ENCODE data around the gene CHRDL2.
"Not testable (repeated sequence)": the region's sequence is repeated elsewhere in the genome, so short reads cannot be mapped to it uniquely, and the experiment has no call there.

The CHRDL2 gene

DNA sequence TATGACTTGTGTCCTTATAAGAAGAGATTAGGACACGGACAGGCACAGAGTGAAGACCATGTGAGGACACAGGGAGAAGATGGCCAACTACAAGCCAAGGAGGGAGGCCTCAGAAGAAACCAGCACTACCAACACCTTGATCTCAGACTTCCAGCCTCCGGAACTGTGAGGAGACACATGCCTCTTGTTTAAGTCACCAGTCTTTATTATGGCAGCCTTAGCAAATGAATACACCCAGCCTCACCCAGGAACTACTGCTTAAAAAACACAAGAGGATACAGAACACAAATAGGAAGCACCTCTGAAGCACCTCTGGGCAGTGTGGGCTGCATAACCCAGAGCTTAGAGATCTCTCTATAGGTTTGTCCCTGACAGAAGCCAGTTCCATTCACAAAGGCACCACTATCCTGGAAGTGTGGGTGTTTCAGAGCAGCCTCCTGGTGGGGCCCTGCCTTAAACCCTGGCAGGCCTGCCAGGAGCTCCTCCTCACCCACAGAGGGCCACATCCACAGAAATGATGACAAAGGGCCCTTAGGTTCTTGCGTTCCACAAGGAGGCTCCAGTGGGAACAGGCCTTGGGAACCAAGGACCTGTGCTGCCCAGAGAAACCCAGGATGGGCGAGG, 58.8 kb downstream of the CHRDL2 start:
- H3K36me3 ChIP-seq (ENCODE audit: control insufficient read depth, insufficient read depth, low read length), result no peaks in the 10 kb centered on the region
- H3K9me3 ChIP-seq (ENCODE audit: control insufficient read depth, insufficient read depth, low read length), result no peaks in the 10 kb centered on the region
- no peak overlapping the region for H3K9ac ChIP-seq (ENCODE audit: low read depth, low read length)
- H3K4me3 ChIP-seq (ENCODE audit: low read depth, low read length), result no peak overlapping the region
- no peaks in the 10 kb centered on the region for H3K4me1 ChIP-seq (ENCODE audit: control insufficient read depth, insufficient read depth, low read length)
- H3K27me3 ChIP-seq (ENCODE audit: control insufficient read depth, insufficient read depth, low read length), result no peaks in the 10 kb centered on the region

DNA sequence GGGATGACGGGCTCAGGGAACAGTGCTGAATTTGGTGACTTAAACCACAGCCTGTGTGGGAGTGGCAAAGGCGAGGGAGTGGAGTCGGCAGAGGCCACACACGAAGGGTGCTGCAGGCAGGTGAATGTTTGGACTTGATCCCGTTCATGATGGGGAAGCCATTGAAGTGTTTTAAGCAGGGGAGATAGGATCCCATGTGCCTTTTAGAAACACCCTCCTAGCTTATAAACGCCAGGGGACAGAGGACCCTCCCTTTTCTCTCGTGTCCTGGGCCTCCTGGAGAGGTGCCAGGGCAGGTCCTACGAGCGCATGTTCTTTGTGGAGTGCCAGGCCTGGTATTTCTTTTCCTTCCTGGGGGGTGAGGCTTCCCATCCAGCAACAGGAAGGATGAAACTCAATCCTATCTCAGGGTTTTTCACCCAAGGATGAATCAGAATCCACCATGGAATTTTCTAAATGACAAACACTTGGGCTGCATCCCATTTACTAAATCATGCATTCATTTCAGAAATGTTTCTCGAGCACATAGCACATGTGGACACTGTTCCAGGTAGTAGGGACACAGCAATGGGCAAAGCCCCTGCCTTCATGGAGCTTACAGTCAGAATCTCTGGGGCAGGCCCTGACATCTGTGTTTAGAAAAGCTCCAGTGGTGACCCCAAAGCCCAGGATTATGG, 59.6 kb downstream of the CHRDL2 start:
- no peaks in the 10 kb centered on the region for H3K9me3 ChIP-seq (ENCODE audit: control insufficient read depth, insufficient read depth, low read length)
- no peak overlapping the region for H3K4me3 ChIP-seq (ENCODE audit: low read depth, low read length)
- no peak overlapping the region for H3K9ac ChIP-seq (ENCODE audit: low read depth, low read length)
- H3K27me3 ChIP-seq (ENCODE audit: control insufficient read depth, insufficient read depth, low read length), result no peaks in the 10 kb centered on the region
- H3K36me3 ChIP-seq (ENCODE audit: control insufficient read depth, insufficient read depth, low read length), result no peaks in the 10 kb centered on the region
- no peaks in the 10 kb centered on the region for H3K4me1 ChIP-seq (ENCODE audit: control insufficient read depth, insufficient read depth, low read length)

GRCh38 chr11:74670171-74670570, 61.1 kb downstream of the CHRDL2 start:
- Histone ChIP-seq H3K27me3 (ENCODE audit: control insufficient read depth, insufficient read depth, low read length) (no peaks in the 10 kb centered on the region), H3K9ac (ENCODE audit: low read depth, low read length) (no peak overlapping the region), H3K9me3 (ENCODE audit: control insufficient read depth, insufficient read depth, low read length) (no peaks in the 10 kb centered on the region), H3K4me3 (ENCODE audit: low read depth, low read length) (no peak overlapping the region), H3K4me1 (ENCODE audit: control insufficient read depth, insufficient read depth, low read length) (no peaks in the 10 kb centered on the region), H3K36me3 (ENCODE audit: control insufficient read depth, insufficient read depth, low read length) (no peaks in the 10 kb centered on the region)

- H3K27me3 ChIP-seq (ENCODE audit: control insufficient read depth, insufficient read depth, low read length), result no peaks in the 10 kb centered on the region
- no peak overlapping the region for H3K4me3 ChIP-seq (ENCODE audit: low read depth, low read length)
- no peak overlapping the region for H3K9ac ChIP-seq (ENCODE audit: low read depth, low read length)
- no peaks in the 10 kb centered on the region for H3K36me3 ChIP-seq (ENCODE audit: control insufficient read depth, insufficient read depth, low read length)
- no peaks in the 10 kb centered on the region for H3K9me3 ChIP-seq (ENCODE audit: control insufficient read depth, insufficient read depth, low read length)
- H3K4me1 ChIP-seq (ENCODE audit: control insufficient read depth, insufficient read depth, low read length), result no peaks in the 10 kb centered on the region
Observed at GRCh38 chr11:74669211-74670160, 61.7 kb downstream of the CHRDL2 start.

GRCh38 chr11:74663315-74663714, 67.9 kb downstream of the CHRDL2 start:
- Histone ChIP-seq H3K27me3 (ENCODE audit: control insufficient read depth, insufficient read depth, low read length) (no peaks in the 10 kb centered on the region), H3K4me3 (ENCODE audit: low read depth, low read length) (no peak overlapping the region), H3K9ac (ENCODE audit: low read depth, low read length) (no peak overlapping the region), H3K36me3 (ENCODE audit: control insufficient read depth, insufficient read depth, low read length) (no peaks in the 10 kb centered on the region), H3K9me3 (ENCODE audit: control insufficient read depth, insufficient read depth, low read length) (no peaks in the 10 kb centered on the region), H3K4me1 (ENCODE audit: control insufficient read depth, insufficient read depth, low read length) (no peaks in the 10 kb centered on the region)

- Histone ChIP-seq H3K9me3 (ENCODE audit: control insufficient read depth, insufficient read depth, low read length) (no peaks in the 10 kb centered on the region), H3K9ac (ENCODE audit: low read depth, low read length) (no peak overlapping the region), H3K4me3 (ENCODE audit: low read depth, low read length) (no peak overlapping the region), H3K4me1 (ENCODE audit: control insufficient read depth, insufficient read depth, low read length) (no peaks in the 10 kb centered on the region), H3K27me3 (ENCODE audit: control insufficient read depth, insufficient read depth, low read length) (no peaks in the 10 kb centered on the region), H3K36me3 (ENCODE audit: control insufficient read depth, insufficient read depth, low read length) (no peaks in the 10 kb centered on the region)
Observed at GRCh38 chr11:74662487-74663103, 68.6 kb downstream of the CHRDL2 start.

GRCh38 chr11:74659124-74659523, 72.1 kb downstream of the CHRDL2 start:
- H3K4me1 ChIP-seq (ENCODE audit: control insufficient read depth, insufficient read depth, low read length); H3K4me3 ChIP-seq (ENCODE audit: low read depth, low read length); H3K9ac ChIP-seq (ENCODE audit: low read depth, low read length); H3K36me3 ChIP-seq (ENCODE audit: control insufficient read depth, insufficient read depth, low read length); H3K27me3 ChIP-seq (ENCODE audit: control insufficient read depth, insufficient read depth, low read length); H3K9me3 ChIP-seq (ENCODE audit: control insufficient read depth, insufficient read depth, low read length): not testable (repeated sequence)

GRCh38 chr11:74654976-74655375, 76.2 kb downstream of the CHRDL2 start:
- Histone ChIP-seq H3K4me3 (ENCODE audit: low read depth, low read length) (no peak overlapping the region), H3K9ac (ENCODE audit: low read depth, low read length) (no peak overlapping the region), H3K36me3 (ENCODE audit: control insufficient read depth, insufficient read depth, low read length) (no peaks in the 10 kb centered on the region), H3K9me3 (ENCODE audit: control insufficient read depth, insufficient read depth, low read length) (no peaks in the 10 kb centered on the region), H3K27me3 (ENCODE audit: control insufficient read depth, insufficient read depth, low read length) (no peaks in the 10 kb centered on the region), H3K4me1 (ENCODE audit: control insufficient read depth, insufficient read depth, low read length) (no peaks in the 10 kb centered on the region)

GRCh38 chr11:74650498-74650897, 80.7 kb downstream of the CHRDL2 start:
- Histone ChIP-seq H3K9ac (ENCODE audit: low read depth, low read length) (no peak overlapping the region), H3K4me1 (ENCODE audit: control insufficient read depth, insufficient read depth, low read length) (peaks cover 4% of the 10 kb centered on the region), H3K36me3 (ENCODE audit: control insufficient read depth, insufficient read depth, low read length) (no peaks in the 10 kb centered on the region), H3K9me3 (ENCODE audit: control insufficient read depth, insufficient read depth, low read length) (no peaks in the 10 kb centered on the region), H3K27me3 (ENCODE audit: control insufficient read depth, insufficient read depth, low read length) (no peaks in the 10 kb centered on the region), H3K4me3 (ENCODE audit: low read depth, low read length) (no peak overlapping the region)

- H3K9me3 ChIP-seq (ENCODE audit: control insufficient read depth, insufficient read depth, low read length), result no peaks in the 10 kb centered on the region
- H3K4me1 ChIP-seq (ENCODE audit: control insufficient read depth, insufficient read depth, low read length), result peaks cover 4% of the 10 kb centered on the region
- no peaks in the 10 kb centered on the region for H3K27me3 ChIP-seq (ENCODE audit: control insufficient read depth, insufficient read depth, low read length)
- H3K9ac ChIP-seq (ENCODE audit: low read depth, low read length), result no peak overlapping the region
- H3K4me3 ChIP-seq (ENCODE audit: low read depth, low read length), result no peak overlapping the region
- H3K36me3 ChIP-seq (ENCODE audit: control insufficient read depth, insufficient read depth, low read length), result no peaks in the 10 kb centered on the region
Observed at GRCh38 chr11:74648894-74649293, 82.3 kb downstream of the CHRDL2 start.

DNA sequence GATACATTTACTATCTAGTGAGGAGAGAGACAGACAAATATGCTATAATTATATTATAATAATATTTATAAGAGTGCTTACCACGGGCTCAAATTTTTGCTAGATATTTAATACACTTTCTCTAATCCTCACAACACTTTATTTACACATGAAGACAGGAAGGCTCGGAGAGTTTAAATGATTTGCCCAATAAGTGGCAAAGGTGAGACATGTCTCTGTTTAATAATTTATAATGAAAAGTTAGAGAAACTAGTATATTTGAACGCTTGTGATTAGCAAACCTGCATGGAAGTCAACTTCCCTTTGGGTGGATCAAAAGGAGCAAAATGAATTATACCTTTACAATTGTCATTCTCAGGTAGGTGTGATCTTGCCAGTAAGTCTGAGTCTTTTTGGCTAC, 83.4 kb downstream of the CHRDL2 start:
- no peaks in the 10 kb centered on the region for H3K27me3 ChIP-seq (ENCODE audit: control insufficient read depth, insufficient read depth, low read length)
- H3K4me1 ChIP-seq (ENCODE audit: control insufficient read depth, insufficient read depth, low read length), result peaks cover 4% of the 10 kb centered on the region
- H3K9ac ChIP-seq (ENCODE audit: low read depth, low read length), result no peak overlapping the region
- H3K36me3 ChIP-seq (ENCODE audit: control insufficient read depth, insufficient read depth, low read length), result no peaks in the 10 kb centered on the region
- no peaks in the 10 kb centered on the region for H3K9me3 ChIP-seq (ENCODE audit: control insufficient read depth, insufficient read depth, low read length)
- H3K4me3 ChIP-seq (ENCODE audit: low read depth, low read length), result no peak overlapping the region

Data from iPS-15b (cell line).